GM23248 (cell line): ENCODE data around the gene TOR3A.

ENCODE experiments used
- EZH2 ChIP-seq: fragments of 200-600 bp; sonication (generic); IDR thresholded peaks from 2 replicates; pipeline ENCODE4 v1.6.1; 2018; ENCODE audit warnings: antibody characterized with exemption, mild to moderate bottlenecking; ENCODE audit not compliant: insufficient read depth, poor library complexity, severe bottlenecking
- EZH2phosphoT487 ChIP-seq: fragments of 200-600 bp; sonication (generic); IDR thresholded peaks from 2 replicates; pipeline ENCODE4 v1.6.1; 2018; ENCODE audit warnings: antibody characterized with exemption, moderate library complexity, mild to moderate bottlenecking, low read depth; ENCODE audit not compliant: insufficient read depth

- TF ChIP-seq EZH2phosphoT487 (no peak), EZH2 (no peak)
Observed at GRCh38 chr1:179126338-179127060, 44.6 kb downstream of the TOR3A start.
